Activated CD8-positive, alpha-beta memory T cell treated with anti-CD3 and anti-CD28 coated beads, Interleukin-2, amount 50 U/mL, for 4 hours (primary cell): ENCODE measurements around the gene NCAM1.
A peak's percentile ranks its signal among the peaks of the same experiment; 100 is the strongest.
"Not testable (repeated sequence)": the region's sequence is repeated elsewhere in the genome, so short reads cannot be mapped to it uniquely, and the experiment has no call there.

Experiments
- DNase-seq: peaks from one replicate; pipeline ENCODE4 v3.0.0-alpha.2; 2020

Gene NCAM1

DNA sequence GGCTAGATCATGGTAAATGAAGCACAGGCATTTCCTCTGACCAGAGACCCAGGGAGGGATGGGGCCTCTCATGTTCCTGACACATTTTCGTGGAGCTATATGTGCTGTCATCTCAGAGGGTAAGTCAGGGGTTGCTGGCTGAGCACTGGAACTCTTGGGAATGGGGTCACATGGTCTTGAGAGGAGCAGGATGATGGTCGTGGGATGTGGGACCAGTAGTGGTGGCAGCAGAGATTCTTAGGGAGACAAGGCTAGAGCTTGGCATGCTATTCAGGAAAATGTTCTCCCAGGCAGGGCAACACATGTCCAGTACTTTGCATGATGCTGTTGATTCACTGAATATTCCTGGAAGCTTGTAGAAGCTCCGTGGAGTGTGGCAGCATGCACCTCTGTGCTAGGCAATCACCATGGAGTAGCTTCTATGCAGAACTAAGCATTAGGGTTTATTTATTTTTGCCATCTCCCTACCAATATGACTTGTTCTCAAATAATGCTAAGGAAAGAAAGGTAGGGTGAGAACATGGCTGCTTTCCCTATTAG is 321.7 kb downstream of the NCAM1 start:
- no peak for DNase-seq

DNA sequence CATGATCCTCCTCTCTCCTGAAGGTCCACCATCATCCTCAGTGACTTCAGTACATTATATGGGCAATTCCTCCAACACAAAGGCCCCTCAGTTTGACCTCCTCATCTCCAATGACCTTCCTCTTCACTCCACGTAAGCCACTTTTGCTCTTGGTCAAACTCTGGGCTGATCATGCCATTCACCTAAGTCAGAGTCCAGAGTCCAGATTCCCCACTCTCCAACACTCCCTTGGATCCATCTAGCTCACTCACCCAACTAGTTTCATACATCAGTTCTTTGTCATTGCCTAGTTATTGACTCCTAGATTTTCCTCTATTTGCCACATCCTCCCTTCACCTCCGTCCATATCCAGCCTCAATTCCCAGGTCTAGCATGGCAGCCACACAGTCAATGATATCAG is 322.7 kb downstream of the NCAM1 start:
- DNase-seq, result no peak

GRCh38 chr11:113286009-113286408 is 324.8 kb downstream of the NCAM1 start:
- DNase-seq, result no peak

GRCh38 chr11:113286509-113287497 is 325.6 kb downstream of the NCAM1 start:
- no peak for DNase-seq

DNA sequence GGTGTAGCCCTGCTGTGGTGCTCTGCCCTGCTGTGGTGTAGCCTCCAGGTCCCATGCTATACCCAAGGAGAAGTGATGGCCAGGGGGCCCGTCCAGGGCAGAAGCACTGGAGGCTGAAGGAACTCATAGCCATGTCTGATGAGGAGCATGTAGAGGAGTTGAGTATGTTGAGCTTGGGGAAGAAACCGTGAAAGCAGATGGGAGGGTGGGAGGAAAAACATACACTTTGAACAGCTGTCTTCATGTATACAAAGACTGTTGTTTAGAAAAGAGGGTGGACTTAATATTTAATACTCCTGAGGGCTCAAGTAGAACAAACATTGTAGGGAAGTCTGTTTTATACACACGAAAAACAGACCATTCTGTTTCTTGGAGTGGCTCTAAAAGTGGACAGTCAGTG is 326.6 kb downstream of the NCAM1 start:
- DNase-seq, result no peak

DNA sequence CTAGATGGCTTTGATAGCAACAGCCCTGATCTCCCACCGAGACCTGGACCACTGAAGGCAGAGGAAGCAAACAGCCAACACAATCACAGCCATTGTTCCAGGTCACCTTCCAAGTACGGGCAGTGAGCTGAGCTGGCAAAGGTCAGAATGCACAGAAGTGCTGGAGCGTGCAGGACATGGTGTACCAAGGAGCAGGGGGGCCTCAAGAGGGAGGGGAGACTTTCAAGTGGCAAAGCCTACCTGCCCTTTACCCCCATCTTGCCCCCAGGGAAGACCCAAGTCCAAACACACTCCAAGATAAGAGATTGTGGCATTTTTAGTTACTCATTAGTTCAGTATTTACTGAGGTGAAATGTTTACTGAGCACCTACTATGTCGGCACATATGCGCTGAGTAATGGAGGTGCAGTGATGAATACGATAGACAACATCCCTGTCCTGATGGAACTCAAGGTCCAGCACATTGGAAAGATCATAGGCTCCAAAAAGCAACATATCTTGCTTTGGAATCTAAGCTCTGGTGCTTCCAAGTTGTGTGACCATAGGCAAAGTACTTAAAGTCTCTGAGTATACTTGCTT is 327.2 kb downstream of the NCAM1 start:
- DNase-seq, result no peak

GRCh38 chr11:113289431-113290187 is 328.4 kb downstream of the NCAM1 start:
- peak; percentile 53 for DNase-seq

- no peak for DNase-seq
These were observed 332.7 kb downstream of the NCAM1 start for GRCh38 chr11:113293936-113294335.

GRCh38 chr11:113295993-113296392 is 334.8 kb downstream of the NCAM1 start:
- DNase-seq, result no peak

GRCh38 chr11:113296447-113297205 is 335.4 kb downstream of the NCAM1 start:
- DNase-seq, result no peak

GRCh38 chr11:113298496-113298895 is 337.3 kb downstream of the NCAM1 start:
- DNase-seq, result not testable (repeated sequence)

- DNase-seq, result no peak
These were observed 343.7 kb downstream of the NCAM1 start for GRCh38 chr11:113304916-113305315.

DNA sequence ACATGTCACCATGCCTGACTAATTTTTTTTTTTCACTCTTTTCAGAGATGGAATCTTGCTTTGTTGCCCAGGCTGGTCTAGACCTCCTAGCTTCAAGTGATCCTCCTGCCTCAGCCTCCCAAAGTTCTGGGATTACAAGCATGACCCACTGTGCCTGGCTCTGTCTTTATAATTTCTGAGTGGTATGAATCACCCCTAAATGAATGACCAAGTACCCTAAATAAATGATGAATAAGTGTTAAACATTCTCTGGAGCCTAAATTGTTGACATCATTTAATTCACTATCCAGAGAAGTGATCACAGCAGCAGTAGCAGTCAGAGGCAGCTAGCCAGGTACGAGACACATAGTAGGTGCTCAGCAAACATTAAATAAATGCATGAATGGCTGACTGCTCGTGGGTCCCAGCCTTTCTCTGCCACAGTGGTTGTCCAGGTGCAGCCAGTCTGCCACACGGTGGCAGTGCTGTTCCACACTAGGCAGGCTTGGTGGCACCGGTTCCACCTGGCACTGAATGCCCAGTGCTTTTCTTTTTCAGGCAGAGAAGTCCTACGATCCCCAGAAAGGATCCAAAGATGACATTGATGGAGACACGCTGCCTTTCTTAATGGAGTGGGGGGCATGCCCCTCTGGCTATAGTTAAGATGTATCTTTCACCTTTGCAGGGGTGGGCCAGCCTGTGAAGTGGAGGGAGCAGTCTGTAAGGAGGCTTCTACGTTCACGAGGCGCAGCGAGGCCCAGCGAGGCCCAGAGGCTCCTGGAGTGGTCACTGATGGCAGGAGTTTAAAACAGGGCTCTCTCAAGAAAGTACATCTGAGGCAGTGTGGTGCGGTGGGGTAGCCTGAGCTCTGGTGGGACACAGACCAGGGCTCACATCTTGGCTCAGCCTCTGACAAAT is 344.5 kb downstream of the NCAM1 start:
- peak; percentile 73 for DNase-seq

DNA sequence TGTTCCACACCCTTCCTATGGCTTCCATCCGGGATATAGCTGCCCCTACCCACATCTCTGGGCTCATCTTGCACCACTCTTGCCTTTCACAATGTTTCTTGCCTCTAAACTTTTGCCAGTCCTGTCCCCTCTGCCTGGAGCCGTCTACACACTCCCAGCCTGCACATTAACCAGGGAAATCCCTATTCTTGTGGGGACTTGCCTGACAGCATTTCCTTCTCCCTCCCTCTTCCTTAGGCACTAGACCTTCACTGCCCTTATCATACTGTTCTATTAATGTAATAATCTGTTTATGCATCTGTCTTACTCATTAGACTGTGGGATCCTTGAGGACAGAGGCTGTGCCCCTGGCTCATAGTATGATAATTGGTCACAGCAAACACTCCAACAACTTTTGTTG is 347.4 kb downstream of the NCAM1 start:
- DNase-seq, result no peak

DNA sequence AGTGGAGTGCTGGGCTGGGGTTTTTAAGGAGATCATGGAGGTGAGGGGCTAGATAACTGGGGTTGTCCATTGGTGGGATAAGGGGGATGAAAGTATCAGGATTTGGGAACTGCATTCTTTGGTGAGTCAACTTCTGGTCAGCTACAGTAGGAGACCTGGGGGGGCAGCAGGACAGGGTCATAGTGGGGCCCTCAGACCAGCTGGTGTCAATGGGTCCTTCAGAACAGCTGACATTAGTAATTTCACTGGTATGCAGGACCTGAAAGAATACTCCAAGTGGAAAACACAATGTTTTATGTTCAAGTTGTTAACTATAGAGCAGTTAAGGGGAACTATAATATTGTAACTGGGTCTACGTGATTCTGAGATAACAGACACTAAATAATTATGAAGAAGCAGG is 350.3 kb downstream of the NCAM1 start:
- DNase-seq, result no peak

GRCh38 chr11:113313601-113314000 is 352.4 kb downstream of the NCAM1 start:
- no peak for DNase-seq

DNA sequence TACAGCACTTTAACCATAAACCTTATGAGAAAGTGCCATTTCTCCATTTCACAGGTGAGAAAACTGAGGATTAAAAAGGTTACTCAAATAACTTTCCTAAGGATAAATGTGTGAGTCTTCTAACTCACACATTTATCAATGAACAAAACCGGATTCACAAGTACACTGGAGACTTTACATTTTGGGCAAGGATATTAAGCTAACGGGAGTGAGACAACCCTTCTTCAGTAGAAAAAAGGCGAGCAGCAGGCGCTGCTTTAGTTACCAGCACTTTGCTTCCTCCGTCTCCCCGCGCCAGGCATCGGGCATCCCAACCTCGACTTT is 352.8 kb downstream of the NCAM1 start:
- no peak for DNase-seq

DNA sequence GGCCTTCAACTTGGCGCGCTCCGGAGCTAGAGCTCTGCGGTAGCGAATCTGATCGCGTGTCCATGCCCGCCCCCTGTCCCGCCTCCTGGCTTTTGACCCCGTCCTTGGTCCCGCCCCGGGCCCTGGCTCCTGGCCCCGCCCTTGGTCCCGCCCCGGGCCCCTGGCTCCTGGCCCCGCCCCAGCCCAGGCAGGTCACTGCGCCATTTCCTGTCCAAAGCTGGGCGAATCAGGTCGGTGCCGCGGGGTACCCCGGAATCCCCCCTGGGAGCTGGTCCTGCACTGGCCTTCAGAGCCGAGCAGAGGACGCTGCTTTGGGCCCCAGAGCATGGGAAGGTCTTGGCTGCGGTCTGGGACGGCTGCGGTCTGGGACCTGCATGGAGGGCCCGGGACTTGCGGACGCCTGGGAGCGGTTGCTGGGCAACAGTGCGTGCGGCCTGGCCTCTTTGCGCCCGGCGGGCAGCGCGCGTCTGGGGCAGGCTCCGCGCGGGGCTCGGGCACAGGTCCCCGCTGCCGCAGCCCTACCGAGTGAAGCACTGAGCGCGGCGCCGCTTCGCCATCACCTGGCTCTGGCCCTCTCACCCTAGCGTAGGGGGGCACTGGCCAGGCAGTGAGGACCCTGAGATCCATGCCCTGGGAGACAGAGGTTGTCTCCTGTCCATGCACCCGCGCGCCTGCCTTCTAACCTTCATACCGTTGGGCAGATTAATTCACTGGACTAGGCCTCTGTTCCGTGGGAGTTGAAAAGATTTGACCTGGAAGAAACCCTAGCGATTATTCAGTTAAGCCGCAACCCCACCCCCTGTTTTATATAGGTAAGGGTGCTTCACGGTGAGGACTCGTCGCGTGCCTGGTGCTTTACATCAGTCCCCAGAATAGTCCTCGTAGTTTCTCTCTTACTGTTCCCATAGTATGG is 353.4 kb downstream of the NCAM1 start, which contains the start of gene TTC12:
Gene TTC12 (plus strand): TSS at position 195 of the 913 bp plus-strand sequence. CDS start 1,675 bp downstream, outside the sequence.
- peak; percentile 93 for DNase-seq

DNA sequence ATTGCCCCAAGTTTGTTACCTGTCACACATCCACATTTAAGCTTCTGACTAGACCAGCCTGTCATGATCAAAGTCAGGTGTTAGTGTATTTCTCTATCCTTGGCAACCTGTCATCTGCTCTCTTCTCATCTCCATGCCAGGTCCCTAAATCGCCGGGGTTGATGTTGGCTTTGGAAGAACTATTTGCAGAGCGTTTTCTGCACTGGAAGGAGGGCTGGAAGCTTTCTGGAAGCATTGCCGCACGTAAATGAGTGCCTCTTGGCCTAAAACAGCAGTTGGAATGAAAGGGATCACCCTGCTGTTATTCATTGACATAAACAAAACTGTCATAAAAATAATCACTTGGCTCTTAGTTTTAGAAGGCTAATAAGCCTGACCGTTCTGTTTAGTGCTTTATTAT is 354.6 kb downstream of the NCAM1 start:
- DNase-seq, result no peak

DNA sequence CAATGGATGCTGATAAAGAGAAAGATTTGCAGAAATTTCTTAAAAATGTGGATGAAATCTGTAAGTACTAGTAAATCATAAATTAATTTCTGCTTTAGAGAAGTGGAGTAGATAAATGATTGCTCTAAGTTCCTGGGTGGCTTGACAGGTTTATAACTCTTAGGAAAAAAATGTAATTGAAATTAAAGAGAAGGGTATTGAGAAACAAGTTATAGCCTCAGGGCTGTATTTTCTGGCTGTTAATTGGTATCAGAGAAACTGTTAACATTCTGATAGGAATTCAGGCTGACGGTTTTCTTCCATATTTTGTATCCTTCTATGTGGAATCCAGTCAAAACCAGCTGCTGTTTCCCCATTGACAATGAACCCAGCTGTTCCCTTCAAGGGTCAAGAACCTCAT is 355.0 kb downstream of the NCAM1 start:
- DNase-seq, result no peak
